K562 (cell line): ENCODE results near the gene NOP14. TPM values are rescaled to one million over a fixed set of nuclear protein-coding genes. Genes with fewer than 3 reads are reported as not detected.

Source experiments
- ATAC-seq: fragments of 200-7000 bp; cut with Tn5 transposase; 3 replicates; pipeline ENCODE4 v1.9.1; 2020; ENCODE audit warnings: moderate library complexity
- BruUV-seq: library from RNA; stranded (reverse); fragments of 400-500 nt; replicated peaks from 2 replicates; lab custom pipeline; 2021; lab: Mats Ljungman, UMichigan
- CTCF ChIA-PET: fragments of 300-600 bp; formaldehyde crosslinking; extraction: SDS; loops from one replicate; lab custom pipeline; 2021; ENCODE audit warnings: low intra/inter-chr PET ratio; lab: Yijun Ruan, JAX
- POLR2A ChIA-PET: fragments of 300-600, 350-650 bp; sonication (Branson Sonifier 250); formaldehyde crosslinking; extraction: SDS; loops from one replicate; lab custom pipeline; 2021; ENCODE audit warnings: antibody characterized with exemption, inconsistent platforms; lab: Yijun Ruan, JAX
- DNase-seq, 4 experiments: peaks; one replicate each; pipeline versions ENCODE4 v3.0.0 to v3.0.0-alpha.2; 2011 to 2018; ENCODE audit warnings: low spot score in 3 of 4, mixed read lengths in 3 of 4; ENCODE audit errors: extremely low read depth in 1 of 4
- FAIRE-seq: peaks from 2 replicates; lab custom pipeline; 2011; peaks lifted over from hg19 to GRCh38; lab: Jason Lieb, UNC
- H2AFZ ChIP-seq: 2 replicates; pipeline ENCODE4 v1.6.0; 2011; ENCODE audit warnings: low read depth, low read length, control low read depth, inconsistent platforms
- H3K27ac ChIP-seq: fragments of 200-600 bp; 3 replicates; pipeline ENCODE4 v1.8.0; 2011; ENCODE audit warnings: low read depth, mild to moderate bottlenecking, control low read depth, inconsistent platforms, low read length, moderate library complexity, mixed read lengths; ENCODE audit errors: extremely low read depth
- H3K27me3 ChIP-seq, 2 experiments: fragments of 300-600 bp in 1 of 2; 2 replicates in 1 of 2; 3 replicates in 1 of 2; pipeline versions ENCODE4 v1.6.0 to v1.8.0; 2011; ENCODE audit warnings: inconsistent platforms in 2 of 2, low read length in 2 of 2, mild to moderate bottlenecking in 1 of 2, mixed read lengths in 1 of 2, moderate library complexity in 1 of 2; ENCODE audit not compliant: control insufficient read depth in 2 of 2, insufficient read depth in 2 of 2
- H3K36me3 ChIP-seq: fragments of 300-600 bp; 3 replicates; pipeline ENCODE4 v1.8.0; 2011; ENCODE audit warnings: mild to moderate bottlenecking, low read length, inconsistent platforms; ENCODE audit not compliant: control insufficient read depth, insufficient read depth
- H3K4me1 ChIP-seq, 2 experiments: fragments of 200-600 bp in 1 of 2; replicated peaks in 1 of 2; 2 replicates in 1 of 2; 3 replicates in 1 of 2; pipeline versions ENCODE4 v1.5.1 to v1.8.0; 2011; ENCODE audit warnings: inconsistent platforms in 2 of 2, low read length in 2 of 2, mild to moderate bottlenecking in 1 of 2, mixed read lengths in 1 of 2, moderate library complexity in 1 of 2; ENCODE audit not compliant: control insufficient read depth in 2 of 2, insufficient read depth in 2 of 2
- H3K4me2 ChIP-seq: 2 replicates; pipeline ENCODE4 v1.6.1; 2011; ENCODE audit warnings: low read length, control low read depth, inconsistent platforms, mixed read lengths; ENCODE audit not compliant: insufficient read depth
- H3K4me3 ChIP-seq: fragments of 200-600 bp; sonication (generic), shearing (Covaris generic); 2 replicates; pipeline ENCODE4 v1.5.1; 2016; ENCODE audit warnings: control low read depth, inconsistent platforms
- H3K79me2 ChIP-seq: fragments of 200-600 bp; 3 replicates; pipeline ENCODE4 v1.8.0; 2011; ENCODE audit warnings: low read length, inconsistent platforms; ENCODE audit not compliant: control insufficient read depth, insufficient read depth
- H3K9ac ChIP-seq, 2 experiments: 2 replicates each; pipeline versions ENCODE4 v1.6.0 to v1.6.1; 2011; ENCODE audit warnings: low read depth in 2 of 2, low read length in 2 of 2, control low read depth in 1 of 2, inconsistent platforms in 1 of 2, mild to moderate bottlenecking in 1 of 2, mixed read lengths in 1 of 2; ENCODE audit not compliant: insufficient read depth in 1 of 2
- H3K9me1 ChIP-seq: one replicate; pipeline ENCODE4 v1.6.0; 2011; ENCODE audit warnings: inconsistent platforms, mild to moderate bottlenecking, low read length, moderate library complexity; ENCODE audit not compliant: control insufficient read depth, insufficient read depth
- H3K9me3 ChIP-seq: replicated peaks from 2 replicates; pipeline ENCODE4 v1.5.1; 2011; ENCODE audit warnings: low read depth, low read length, inconsistent platforms; ENCODE audit not compliant: control insufficient read depth, insufficient read depth
- H4K20me1 ChIP-seq: replicated peaks from 2 replicates; pipeline ENCODE4 v1.6.1; 2011; ENCODE audit warnings: low read length, inconsistent platforms, mixed read lengths; ENCODE audit not compliant: control insufficient read depth, insufficient read depth
- BDP1 ChIP-seq: IDR thresholded peaks from 3 replicates; pipeline ENCODE4 v1.6.1; 2011; ENCODE audit not compliant: insufficient read length, insufficient read depth
- BRD4 ChIP-seq: fragments of 200-600 bp; sonication (generic); IDR thresholded peaks from 2 replicates; pipeline ENCODE4 v1.6.1; 2017; ENCODE audit warnings: inconsistent platforms
- CSDE1 ChIP-seq, 2 experiments: fragments of 450-650 bp; IDR thresholded peaks; 2 replicates each; pipeline ENCODE4 v1.6.1; 2016; ENCODE audit warnings: mild to moderate bottlenecking in 1 of 2
- EP400 ChIP-seq: fragments of 450-650 bp; IDR thresholded peaks from 2 replicates; pipeline ENCODE4 v1.6.1; 2017; ENCODE audit warnings: antibody characterized with exemption, mild to moderate bottlenecking, moderate library complexity
- ESRRA ChIP-seq: fragments of 450-650 bp; IDR thresholded peaks from 2 replicates; pipeline ENCODE4 v1.6.1; 2014; ENCODE audit warnings: low read depth, mild to moderate bottlenecking, moderate library complexity, borderline replicate concordance
- KDM4B ChIP-seq, 2 experiments: fragments of 450-650 bp in 1 of 2; sonication (generic) in 1 of 2; IDR thresholded peaks; 2 replicates each; pipeline ENCODE4 v1.6.1; 2016 to 2017; ENCODE audit warnings: borderline replicate concordance in 2 of 2, antibody characterized with exemption in 1 of 2, low read depth in 1 of 2, mild to moderate bottlenecking in 1 of 2
- SIN3A ChIP-seq, 2 experiments: fragments of 150-350 bp in 1 of 2; IDR thresholded peaks; 2 replicates each; pipeline ENCODE4 v1.6.1; 2011 to 2016; ENCODE audit warnings: borderline replicate concordance in 2 of 2, low read depth in 2 of 2, low read length in 2 of 2, mild to moderate bottlenecking in 2 of 2, moderate library complexity in 2 of 2; ENCODE audit not compliant: control insufficient read depth in 1 of 2
- YY1 ChIP-seq, 3 experiments: IDR thresholded peaks; 2 replicates each; pipeline ENCODE4 v1.6.1; 2011; ENCODE audit warnings: low read length in 2 of 3, mild to moderate bottlenecking in 2 of 3, moderate library complexity in 2 of 3, borderline replicate concordance in 1 of 3, control low read depth in 1 of 3, low read depth in 1 of 3; ENCODE audit not compliant: insufficient read depth in 3 of 3, insufficient replicate concordance in 2 of 3, control insufficient read depth in 1 of 3, insufficient read length in 1 of 3; ENCODE audit errors: extremely low read depth in 1 of 3
- ZNF224 ChIP-seq: sonication (generic); formaldehyde crosslinking; IDR thresholded peaks from 2 replicates; pipeline ENCODE4 v1.8.0; 2022; ENCODE audit warnings: mild to moderate bottlenecking, missing genetic modification reagents
- ZNF324 ChIP-seq: fragments of 250-450 bp; sonication (Bioruptor Pico); IDR thresholded peaks from 2 replicates; pipeline ENCODE4 v1.4.0; 2020; ENCODE audit warnings: mild to moderate bottlenecking
- ZNF785 ChIP-seq: fragments of 250-450 bp; sonication (Bioruptor Pico); IDR thresholded peaks from 2 replicates; pipeline ENCODE4 v1.4.0; 2020; ENCODE audit warnings: mild to moderate bottlenecking
- WGBS: fragments of 100-300 bp; shearing (Covaris generic); methylation state at CpG from one replicate; pipeline ENCODE4 v1.1.6; 2016; ENCODE audit warnings: low coverage, mixed read lengths; ENCODE audit not compliant: insufficient coverage; ENCODE audit errors: missing lambda C conversion rate; 5-methylcytosine and 5-hydroxymethylcytosine counted together
- in situ Hi-C: fragments of 300-500 bp; cut with MboI; formaldehyde crosslinking; loops from 4 replicates; pipeline ENCODE4 v1.15.0; 2018; ENCODE audit warnings: inconsistent platforms, mixed read lengths
- intact Hi-C: fragments of 100-400 bp; cut with micrococcal nuclease; formaldehyde crosslinking; loops from 2 replicates; pipeline ENCODE4 v1.14.2; 2022
- polyA plus RNA-seq, 8 experiments: library from polyadenylated mRNA; depleted of rRNA in 4 of 8; stranded (reverse) in 5 of 8; unstranded in 3 of 8; fragments of >200 nt; fragmentation: Nextera tagmentation in 2 of 8; fragmentation: Illumina TruSeq in 1 of 8; extraction: Ambion mirVana in 2 of 8; extraction: Trizol in 1 of 8; gene quantifications; 2 replicates each; pipeline versions ENCODE4 v1.2.1 to v1.2.3, GENCODE V29; 2011 to 2014; ENCODE audit warnings: inconsistent platforms in 1 of 8, missing spikeins in 1 of 8
- total RNA-seq, 7 experiments: library from RNA; depleted of rRNA in 6 of 7; stranded (reverse); fragments of >200 nt in 6 of 7; fragmentation: Illumina TruSeq in 2 of 7; extraction: Trizol in 2 of 7; gene quantifications; 2 replicates each; pipeline versions ENCODE4 v1.2.1 to v1.2.3, GENCODE V29; 2011 to 2021; ENCODE audit warnings: low replicate concordance in 1 of 7
- TF ChIP-seq, protein P1 (sequence below): fragments of 250-450 bp; sonication (Bioruptor Pico); IDR thresholded peaks from 2 replicates; pipeline ENCODE4 v1.4.0; 2020; ENCODE audit warnings: mild to moderate bottlenecking, moderate library complexity
- TF ChIP-seq, protein P2 (sequence below), 2 experiments: fragments of 450-650 bp; conservative IDR thresholded peaks; 2 replicates each; pipeline ENCODE4 v1.6.1; 2017; ENCODE audit warnings: mild to moderate bottlenecking in 2 of 2, moderate library complexity in 2 of 2

The NOP14 gene
- total and polyA plus RNA-seq, 9 of the 15 experiments (the other 6 are each of a cell fraction or from before 2014, with no cell fraction given), result 12.7 to 76.0 (median 50.9) TPM

DNA sequence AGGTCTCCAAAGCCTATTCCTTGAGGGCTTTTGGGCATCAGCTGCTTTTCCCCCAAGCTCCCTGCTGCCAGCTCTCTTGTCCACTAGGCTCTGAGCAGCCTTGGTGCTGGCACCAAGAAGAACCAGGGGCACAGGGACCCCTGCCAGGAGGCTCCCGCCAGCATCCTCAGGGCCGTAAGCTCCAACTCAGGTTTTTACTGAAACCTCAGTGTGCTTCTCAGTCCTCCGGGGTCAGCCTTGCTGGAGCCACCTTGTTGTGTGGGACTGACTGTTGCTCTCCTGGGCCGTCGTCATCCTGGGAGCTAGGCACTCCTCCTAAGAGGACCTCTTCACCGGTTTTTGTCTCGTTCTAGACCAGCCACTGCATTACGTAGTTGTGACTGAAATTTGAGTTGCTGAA is 38.9 kb downstream of the NOP14 start:
- Histone ChIP-seq H3K4me1 (peaks cover 0 to 6% of the 10 kb centered on the region in 2 experiments; a peak in 1 of 5 replicates), H3K4me2 (no peak overlapping the region), H3K4me3 (no peak overlapping the region), H2AFZ (no peak overlapping the region), H3K9me1 (no peaks in the 10 kb centered on the region), H3K79me2 (no peaks in the 10 kb centered on the region), H4K20me1 (0 out of 2 replicates have a peak, but pooled peaks cover 8% of the 10 kb centered on the region), H3K9ac (no peak overlapping the region), H3K27ac (no peak overlapping the region), H3K36me3 (peaks cover 57% of the 10 kb centered on the region; the same call in 2 of the 3 replicates), H3K27me3 (no peaks in the 10 kb centered on the region), H3K9me3 (no peaks in the 10 kb centered on the region)
- in situ Hi-C loops (no loop called here), intact Hi-C loops (no loop called here)
- WGBS, result 91% methylated on average over 8 of the region's 8 CpGs
- DNase-seq (no peak), FAIRE-seq (no peak), ATAC-seq (no peak)
- CTCF ChIA-PET, result no interaction called here
- BruUV-seq, result no TSS peak
- TF ChIP-seq CSDE1 (IDR thresholded peaks at IDR 0.05) (no peak), ZNF324 (CRISPR knock-in tag) (no peak), SIN3A (IDR thresholded peaks at IDR 0.05; ENCODE audit: borderline replicate concordance in 2 of 2, control insufficient read depth in 1 of 2, low read depth in 2 of 2, low read length in 2 of 2) (no peak), ZNF224 (CRISPR knock-in tag) (no peak), ZNF785 (CRISPR knock-in tag) (no peak), EP400 (no peak), YY1 (IDR thresholded peaks at IDR 0.05; ENCODE audit: borderline replicate concordance in 1 of 3, control insufficient read depth in 1 of 3, extremely low read depth in 1 of 3, insufficient read depth in 3 of 3, insufficient read length in 1 of 3, insufficient replicate concordance in 2 of 3, low read depth in 1 of 3, low read length in 2 of 3) (no peak), ESRRA (no peak), BRD4 (no peak), KDM4B (IDR thresholded peaks at IDR 0.05; ENCODE audit: borderline replicate concordance in 2 of 2, low read depth in 1 of 2) (no peak), BDP1 (no peak)
- TF ChIP-seq, protein P1, sequence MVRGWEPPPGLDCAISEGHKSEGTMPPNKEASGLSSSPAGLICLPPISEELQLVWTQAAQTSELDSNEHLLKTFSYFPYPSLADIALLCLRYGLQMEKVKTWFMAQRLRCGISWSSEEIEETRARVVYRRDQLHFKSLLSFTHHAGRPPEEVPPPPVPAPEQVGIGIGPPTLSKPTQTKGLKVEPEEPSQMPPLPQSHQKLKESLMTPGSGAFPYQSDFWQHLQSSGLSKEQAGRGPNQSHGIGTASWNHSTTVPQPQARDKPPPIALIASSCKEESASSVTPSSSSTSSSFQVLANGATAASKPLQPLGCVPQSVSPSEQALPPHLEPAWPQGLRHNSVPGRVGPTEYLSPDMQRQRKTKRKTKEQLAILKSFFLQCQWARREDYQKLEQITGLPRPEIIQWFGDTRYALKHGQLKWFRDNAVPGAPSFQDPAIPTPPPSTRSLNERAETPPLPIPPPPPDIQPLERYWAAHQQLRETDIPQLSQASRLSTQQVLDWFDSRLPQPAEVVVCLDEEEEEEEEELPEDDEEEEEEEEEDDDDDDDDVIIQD, result no peak
- TF ChIP-seq, protein P2, sequence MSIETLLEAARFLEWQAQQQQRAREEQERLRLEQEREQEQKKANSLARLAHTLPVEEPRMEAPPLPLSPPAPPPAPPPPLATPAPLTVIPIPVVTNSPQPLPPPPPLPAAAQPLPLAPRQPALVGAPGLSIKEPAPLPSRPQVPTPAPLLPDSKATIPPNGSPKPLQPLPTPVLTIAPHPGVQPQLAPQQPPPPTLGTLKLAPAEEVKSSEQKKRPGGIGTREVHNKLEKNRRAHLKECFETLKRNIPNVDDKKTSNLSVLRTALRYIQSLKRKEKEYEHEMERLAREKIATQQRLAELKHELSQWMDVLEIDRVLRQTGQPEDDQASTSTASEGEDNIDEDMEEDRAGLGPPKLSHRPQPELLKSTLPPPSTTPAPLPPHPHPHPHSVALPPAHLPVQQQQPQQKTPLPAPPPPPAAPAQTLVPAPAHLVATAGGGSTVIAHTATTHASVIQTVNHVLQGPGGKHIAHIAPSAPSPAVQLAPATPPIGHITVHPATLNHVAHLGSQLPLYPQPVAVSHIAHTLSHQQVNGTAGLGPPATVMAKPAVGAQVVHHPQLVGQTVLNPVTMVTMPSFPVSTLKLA (conservative IDR thresholded peaks at IDR 0.05), result no peak
- POLR2A ChIA-PET, result no interaction called here
